Endothelial cell of umbilical vein (primary cell): Measurements from ENCODE around the gene RPGR. TPM values are rescaled to one million over a fixed set of nuclear protein-coding genes. Genes with fewer than 3 reads are reported as not detected.

ENCODE experiments used
- BruUV-seq: library from RNA; stranded (reverse); fragments of 400-500 nt; replicated peaks from 2 replicates; lab custom pipeline; 2021; lab: Mats Ljungman, UMichigan
- CTCF ChIA-PET: fragments of 300-600, 350-600 bp; sonication (Branson Sonifier 250); formaldehyde crosslinking; loops from one replicate; lab custom pipeline; 2021; ENCODE audit warnings: antibody characterized with exemption, inconsistent platforms; lab: Charles Lee
- POLR2A ChIA-PET: fragments of 300-600, 350-600 bp; sonication (Branson Sonifier 250); formaldehyde crosslinking; loops from one replicate; lab custom pipeline; 2021; ENCODE audit warnings: antibody characterized with exemption, inconsistent platforms; lab: Charles Lee
- DNase-seq: peaks from one replicate; pipeline ENCODE4 v3.0.0-alpha.2; 2011; ENCODE audit warnings: low read depth, low spot score
- FAIRE-seq: peaks from 2 replicates; lab custom pipeline; 2011; peaks lifted over from hg19 to GRCh38; lab: Jason Lieb, UNC
- H2AFZ ChIP-seq: 2 replicates; pipeline ENCODE4 v1.6.0; 2012; ENCODE audit warnings: low read depth, low read length, control low read depth, inconsistent platforms
- H3K27ac ChIP-seq: 2 replicates; pipeline ENCODE4 v1.5.1; 2011; ENCODE audit warnings: low read depth, mild to moderate bottlenecking, control low read depth, low read length, moderate library complexity; ENCODE audit not compliant: insufficient read depth
- H3K27me3 ChIP-seq, 2 experiments: 2 replicates each; pipeline versions ENCODE4 v1.6.0 to v1.6.1; 2011; ENCODE audit warnings: low read length in 2 of 2, mixed read lengths in 1 of 2; ENCODE audit not compliant: control insufficient read depth in 2 of 2, insufficient read depth in 2 of 2
- H3K36me3 ChIP-seq, 2 experiments: 2 replicates in 1 of 2; 3 replicates in 1 of 2; pipeline ENCODE4 v1.5.1; 2011; ENCODE audit warnings: low read length in 2 of 2, mild to moderate bottlenecking in 1 of 2, moderate library complexity in 1 of 2; ENCODE audit not compliant: control insufficient read depth in 2 of 2, insufficient read depth in 2 of 2; ENCODE audit errors: extremely low read depth in 1 of 2
- H3K4me1 ChIP-seq: 3 replicates; pipeline ENCODE4 v1.5.1; 2011; ENCODE audit warnings: mild to moderate bottlenecking, low read length; ENCODE audit not compliant: control insufficient read depth, insufficient read depth; ENCODE audit errors: extremely low read depth
- H3K4me2 ChIP-seq: 2 replicates; pipeline ENCODE4 v1.6.1; 2011; ENCODE audit warnings: low read length, control low read depth, mixed read lengths; ENCODE audit not compliant: insufficient read depth
- H3K4me3 ChIP-seq, 3 experiments: fragments of 200-600 bp in 1 of 3; sonication (generic), shearing (Covaris generic) in 1 of 3; replicated peaks in 1 of 3; 2 replicates each; pipeline ENCODE4 v1.5.1; 2011 to 2016; ENCODE audit warnings: control low read depth in 3 of 3, low read length in 3 of 3, mild to moderate bottlenecking in 2 of 3, inconsistent platforms in 1 of 3, low read depth in 1 of 3, moderate library complexity in 1 of 3; ENCODE audit not compliant: insufficient read depth in 1 of 3
- H3K79me2 ChIP-seq: 2 replicates; pipeline ENCODE4 v1.6.0; 2012; ENCODE audit warnings: low read length, inconsistent platforms; ENCODE audit not compliant: control insufficient read depth, insufficient read depth
- H3K9ac ChIP-seq: replicated peaks from 2 replicates; pipeline ENCODE3; 2011; ENCODE audit warnings: low read length, control low read depth; ENCODE audit not compliant: insufficient read depth; ENCODE audit errors: extremely low read depth
- H3K9me1 ChIP-seq: replicated peaks from 3 replicates; pipeline ENCODE4 v1.6.0; 2011; ENCODE audit warnings: mild to moderate bottlenecking, low read length; ENCODE audit not compliant: control insufficient read depth, insufficient read depth; ENCODE audit errors: extremely low read depth
- H3K9me3 ChIP-seq: replicated peaks from 2 replicates; pipeline ENCODE4 v1.5.1; 2012; ENCODE audit warnings: low read length, inconsistent platforms; ENCODE audit not compliant: control insufficient read depth, insufficient read depth
- H4K20me1 ChIP-seq: replicated peaks from 2 replicates; pipeline ENCODE3; 2011; ENCODE audit warnings: mild to moderate bottlenecking, low read length; ENCODE audit not compliant: control insufficient read depth, insufficient read depth; ENCODE audit errors: extremely low read depth
- CTCF ChIP-seq, 2 donors: IDR thresholded peaks; 1 replicate in 1 of 2; 2 replicates in 1 of 2; pipeline ENCODE4 v1.5.1; 2011; ENCODE audit warnings: low read length in 2 of 2, mild to moderate bottlenecking in 2 of 2, moderate library complexity in 2 of 2, control low read depth in 1 of 2, inconsistent platforms in 1 of 2, low read depth in 1 of 2; ENCODE audit not compliant: insufficient read depth in 1 of 2; ENCODE audit errors: extremely low read depth in 1 of 2
- EZH2 ChIP-seq: IDR thresholded peaks from 2 replicates; pipeline ENCODE4 v1.6.1; 2012; ENCODE audit warnings: borderline replicate concordance, low read depth, mild to moderate bottlenecking, moderate library complexity, low read length, inconsistent platforms; ENCODE audit not compliant: severe bottlenecking
- FOS ChIP-seq: IDR thresholded peaks from 2 replicates; pipeline ENCODE4 v1.6.1; 2011; ENCODE audit warnings: mild to moderate bottlenecking, low read length, moderate library complexity, borderline replicate concordance; ENCODE audit not compliant: insufficient read depth
- GATA2 ChIP-seq: IDR thresholded peaks from 2 replicates; pipeline ENCODE4 v1.7.0; 2011; ENCODE audit warnings: low read depth, mild to moderate bottlenecking, moderate library complexity, mixed read lengths, low read length; ENCODE audit not compliant: insufficient read length, insufficient read depth
- JUN ChIP-seq: IDR thresholded peaks from 2 replicates; pipeline ENCODE4 v1.6.1; 2011; ENCODE audit warnings: borderline replicate concordance, low read depth; ENCODE audit not compliant: insufficient read length, insufficient read depth
- MAX ChIP-seq: IDR thresholded peaks from 2 replicates; pipeline ENCODE4 v1.6.1; 2011; ENCODE audit not compliant: insufficient read depth, insufficient read length
- MYC ChIP-seq: IDR thresholded peaks from one replicate; pipeline ENCODE4 v1.6.1; 2011; ENCODE audit warnings: mild to moderate bottlenecking, low read depth, low read length
- POLR2A ChIP-seq: IDR thresholded peaks from 2 replicates; pipeline ENCODE4 v1.6.1; 2012; ENCODE audit warnings: low read depth, mild to moderate bottlenecking, control low read depth, low read length
- POLR2AphosphoS5 ChIP-seq: IDR thresholded peaks from 2 replicates; pipeline ENCODE4 v1.6.1; 2012; ENCODE audit warnings: low read depth, mild to moderate bottlenecking, control low read depth, low read length, moderate library complexity; ENCODE audit not compliant: insufficient read depth
- dilution Hi-C: fragments of 300-500 bp; cut with MboI; formaldehyde crosslinking; loops from one replicate; pipeline ENCODE4 v1.15.0; 2019; ENCODE audit warnings: low sequenced_read_pairs; ENCODE audit not compliant: extremely low pct_ligation_motif_present
- intact Hi-C: fragments of 100-400 bp; cut with micrococcal nuclease; formaldehyde crosslinking; loops from one replicate; pipeline ENCODE4 v1.10.0; 2022
- polyA plus RNA-seq, 4 experiments: library from polyadenylated mRNA; depleted of rRNA in 3 of 4; stranded (reverse) in 3 of 4; unstranded in 1 of 4; fragments of >200 nt; gene quantifications; 2 replicates each; pipeline versions ENCODE4 v1.2.1 to v1.2.3, GENCODE V29; 2011 to 2012; ENCODE audit warnings: missing spikeins in 1 of 4
- total RNA-seq: library from RNA; stranded (reverse); gene quantifications from 2 replicates; pipeline ENCODE4 v1.2.3, GENCODE V29; 2021

Gene RPGR
- total and polyA plus RNA-seq, 2 donors (not counting 3 experiments of a cell fraction or from before 2014, with no cell fraction given), result 2.7 to 24.0 TPM

- Histone ChIP-seq H3K4me3 (no peak overlapping the region), H3K9me3 (no peaks in the 10 kb centered on the region), H2AFZ (no peak overlapping the region), H3K9me1 (no peaks in the 10 kb centered on the region), H4K20me1 (no peaks in the 10 kb centered on the region), H3K27me3 (no peaks in the 10 kb centered on the region), H3K4me2 (no peak overlapping the region), H3K27ac (no peak overlapping the region), H3K36me3 (no peaks in the 10 kb centered on the region), H3K79me2 (no peaks in the 10 kb centered on the region), H3K4me1 (peaks cover 9% of the 10 kb centered on the region), H3K9ac (no peak overlapping the region)
- FAIRE-seq (no peak), DNase-seq (no peak)
- intact Hi-C loops, result no loop called here
- ChIA-PET POLR2A (no interaction called here), CTCF (no interaction called here)
- no TSS peak for BruUV-seq
- TF ChIP-seq FOS (no peak), MAX (no peak), EZH2 (no peak), CTCF (IDR thresholded peaks at IDR 0.05; ENCODE audit: extremely low read depth in 1 of 2, insufficient read depth in 1 of 2, low read depth in 1 of 2, low read length in 2 of 2) (no peak), POLR2A (no peak), JUN (no peak), MYC (no peak), POLR2AphosphoS5 (no peak), GATA2 (no peak)
- dilution Hi-C loops, result no loop called here
Observed at GRCh38 chrX:38346150-38346549, 18.8 kb upstream of the RPGR start.
